NT2/D1 (cell line): ENCODE results near the gene IFRD2.

Experiments used
- SUZ12 ChIP-seq: IDR thresholded peaks from 2 replicates; pipeline ENCODE4 v1.6.1; 2011; ENCODE audit not compliant: insufficient read length, insufficient read depth; ENCODE audit errors: extremely low read depth
- YY1 ChIP-seq: IDR thresholded peaks from 2 replicates; pipeline ENCODE4 v1.6.1; 2011; ENCODE audit not compliant: insufficient read length, insufficient read depth
- ZNF274 ChIP-seq: IDR thresholded peaks from 2 replicates; pipeline ENCODE4 v1.6.1; 2011; ENCODE audit warnings: mild to moderate bottlenecking, low read depth, low read length

DNA sequence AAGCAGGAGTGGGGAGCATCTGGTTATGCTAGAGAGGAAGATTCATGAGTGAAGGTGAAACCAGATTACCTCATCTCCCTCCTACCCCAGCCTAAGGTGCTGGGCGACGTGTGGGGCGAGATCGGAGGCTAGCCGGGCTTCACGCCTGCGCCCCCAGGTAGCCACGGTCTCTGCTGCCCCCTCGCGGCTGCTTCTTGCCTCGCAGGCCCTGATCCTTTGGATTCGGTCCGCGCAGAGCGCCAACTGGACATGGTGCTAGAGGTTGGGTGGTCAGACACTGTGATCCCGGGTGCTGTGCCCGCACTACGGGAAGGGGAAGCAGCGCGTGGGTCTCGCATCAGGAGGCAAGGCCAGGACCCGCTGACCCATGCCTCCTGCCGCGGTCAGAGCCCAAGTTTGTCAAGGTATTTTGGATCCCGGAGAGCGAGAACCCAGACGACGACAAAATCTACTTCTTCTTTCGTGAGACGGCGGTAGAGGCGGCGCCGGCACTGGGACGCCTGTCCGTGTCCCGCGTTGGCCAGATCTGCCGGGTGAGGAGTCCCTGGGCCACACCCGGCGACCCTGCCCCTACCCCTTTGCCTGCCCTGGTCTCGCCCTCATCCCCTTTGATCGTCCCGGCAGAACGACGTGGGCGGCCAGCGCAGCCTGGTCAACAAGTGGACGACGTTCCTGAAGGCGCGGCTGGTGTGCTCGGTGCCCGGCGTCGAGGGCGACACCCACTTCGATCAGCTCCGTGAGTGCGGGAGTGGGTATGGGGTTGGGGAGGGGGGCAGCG, 19.1 kb downstream of the IFRD2 start:
- TF ChIP-seq ZNF274 (no peak), SUZ12 (no peak), YY1 (no peak)
